Naive thymus-derived CD4-positive, alpha-beta T cell (primary cell): ENCODE results near the gene CPPED1. TPM values are rescaled to one million over a fixed set of nuclear protein-coding genes. Genes with fewer than 3 reads are reported as not detected.

Experiments used
- ATAC-seq: fragments of 150-1000 bp; cut with Tn5 transposase; 2 replicates; pipeline ENCODE4 v1.10.0; 2021; ENCODE audit warnings: mild to moderate bottlenecking, moderate library complexity
- CTCF ChIA-PET: fragments of 350-600 bp; sonication (Branson Sonifier 250); formaldehyde crosslinking; loops from one replicate; lab custom pipeline; 2021; ENCODE audit warnings: antibody characterized with exemption; lab: Charles Lee
- POLR2A ChIA-PET: fragments of 350-600 bp; sonication (Branson Sonifier 250); formaldehyde crosslinking; loops from one replicate; lab custom pipeline; 2021; ENCODE audit warnings: antibody characterized with exemption, inconsistent platforms; lab: Charles Lee
- DNase-seq, 9 donors: peaks; one replicate each; pipeline versions ENCODE4 v3.0.0 to v3.0.0-alpha.2; 2020 to 2022; ENCODE audit warnings: mixed read lengths in 1 of 9
- H3K27ac ChIP-seq: one replicate; pipeline ENCODE4 v1.7.0; 2013; ENCODE audit warnings: mild to moderate bottlenecking, low read depth, low read length, moderate library complexity
- H3K27me3 ChIP-seq, 2 donors: one replicate each; pipeline ENCODE4 v1.7.0; 2013; ENCODE audit warnings: low read length in 2 of 2, mild to moderate bottlenecking in 2 of 2, moderate library complexity in 2 of 2; ENCODE audit not compliant: control insufficient read depth in 2 of 2, insufficient read depth in 2 of 2
- H3K36me3 ChIP-seq, 3 experiments: 1 replicate in 2 of 3; 2 replicates in 1 of 3; pipeline ENCODE4 v1.7.0; 2013; ENCODE audit warnings: low read length in 3 of 3, mild to moderate bottlenecking in 3 of 3, moderate library complexity in 1 of 3; ENCODE audit not compliant: insufficient read depth in 3 of 3, control insufficient read depth in 2 of 3
- H3K4me1 ChIP-seq, 2 donors: one replicate each; pipeline ENCODE4 v1.7.0; 2013; ENCODE audit warnings: low read length in 2 of 2, mild to moderate bottlenecking in 2 of 2, moderate library complexity in 1 of 2; ENCODE audit not compliant: control insufficient read depth in 2 of 2, insufficient read depth in 2 of 2
- H3K4me3 ChIP-seq: 2 replicates; pipeline ENCODE4 v1.7.0; 2013; ENCODE audit warnings: mild to moderate bottlenecking, low read length
- H3K9me3 ChIP-seq, 3 experiments: 1 replicate in 2 of 3; 2 replicates in 1 of 3; pipeline ENCODE4 v1.7.0; 2013; ENCODE audit warnings: low read length in 3 of 3; ENCODE audit not compliant: control insufficient read depth in 2 of 3
- H3K27ac Mint-ChIP-seq, 9 donors: one replicate each; pipeline ENCODE4 v1.8.0; 2020 to 2022; ENCODE audit warnings: mixed read lengths in 9 of 9, mild to moderate bottlenecking in 8 of 9, moderate library complexity in 5 of 9, inconsistent platforms in 2 of 9
- H3K27me3 Mint-ChIP-seq, 5 donors: one replicate each; pipeline ENCODE4 v1.8.0; 2021 to 2022; ENCODE audit warnings: mixed read lengths in 5 of 5, mild to moderate bottlenecking in 1 of 5
- H3K36me3 Mint-ChIP-seq, 5 donors: one replicate each; pipeline ENCODE4 v1.8.0; 2020 to 2022; ENCODE audit warnings: mixed read lengths in 5 of 5, mild to moderate bottlenecking in 3 of 5, inconsistent platforms in 1 of 5
- H3K4me1 Mint-ChIP-seq, 7 donors: one replicate each; pipeline ENCODE4 v1.8.0; 2020 to 2022; ENCODE audit warnings: mixed read lengths in 7 of 7, mild to moderate bottlenecking in 3 of 7, inconsistent platforms in 1 of 7
- H3K4me3 Mint-ChIP-seq, 10 donors: one replicate each; pipeline ENCODE4 v1.8.0; 2020 to 2022; ENCODE audit warnings: mild to moderate bottlenecking in 10 of 10, mixed read lengths in 10 of 10, moderate library complexity in 6 of 10, inconsistent platforms in 2 of 10
- H3K9me3 Mint-ChIP-seq, 11 donors: one replicate each; pipeline ENCODE4 v1.8.0; 2020 to 2022; ENCODE audit warnings: mixed read lengths in 11 of 11, mild to moderate bottlenecking in 4 of 11, inconsistent platforms in 1 of 11, moderate library complexity in 1 of 11
- intact Hi-C, 2 donors: fragments of 100-400 bp; cut with micrococcal nuclease; formaldehyde crosslinking; loops; one replicate each; pipeline ENCODE4 v1.15.1; 2023
- polyA plus RNA-seq, 2 donors: library from polyadenylated mRNA; unstranded; fragments of 300-500 nt; fragmentation: Illumina TruSeq; gene quantifications; one replicate each; pipeline ENCODE4 v1.2.3, GENCODE V29; 2021
- total RNA-seq, 6 experiments: library from RNA in 5 of 6; stranded (reverse) in 5 of 6; gene quantifications; 1 replicate in 5 of 6; 2 replicates in 1 of 6; pipeline ENCODE4 v1.2.3 and lab custom pipeline; 2021 to 2026

Gene CPPED1
- total and polyA plus RNA-seq, 7 experiments from 2014 or later, result 2.4 to 56.5 (median 3.8) TPM

DNA sequence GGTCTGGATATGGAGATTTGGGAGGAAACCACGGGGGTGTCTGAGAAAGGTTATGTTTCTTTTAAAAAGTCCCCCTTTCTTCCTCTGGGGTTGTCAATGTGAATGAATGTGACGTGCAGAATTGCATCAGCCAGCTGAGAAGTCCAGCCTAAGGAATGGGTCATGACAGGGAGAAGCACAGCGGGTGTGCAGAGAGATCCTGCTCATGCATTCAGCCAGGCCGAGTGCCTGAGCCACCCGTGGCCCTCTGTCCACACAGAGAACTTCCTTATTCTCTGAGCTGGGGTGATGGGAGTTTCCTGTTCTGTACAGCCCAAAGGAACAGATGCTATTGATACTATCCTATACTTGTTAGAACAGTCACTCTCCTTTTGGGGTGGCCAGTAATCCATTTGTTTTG, 117.9 kb downstream of the CPPED1 start:
- Histone ChIP-seq H3K27ac (no peak overlapping the region), H3K9me3 (no peaks in the 10 kb centered on the region), H3K36me3 (no peaks in the 10 kb centered on the region), H3K4me1 (peaks cover 0 to 9% of the 10 kb centered on the region in 2 donors), H3K27me3 (no peaks in the 10 kb centered on the region), H3K4me3 (no peak overlapping the region)
- Mint-ChIP-seq H3K27ac (no peak overlapping the region), H3K36me3 (peaks cover 0 to 18% (median 9%) of the 10 kb centered on the region in 5 donors), H3K9me3 (peaks cover 0 to 3% (median 0%) of the 10 kb centered on the region in 11 donors), H3K4me1 (peaks cover 6 to 23% (median 13%) of the 10 kb centered on the region in 7 donors), H3K27me3 (no peaks in the 10 kb centered on the region), H3K4me3 (no peak overlapping the region)
- peak; percentile 53 for ATAC-seq
- ChIA-PET CTCF (no interaction called here), POLR2A (no interaction called here)
- intact Hi-C loops, result no loop called here
- no peak for DNase-seq

DNA sequence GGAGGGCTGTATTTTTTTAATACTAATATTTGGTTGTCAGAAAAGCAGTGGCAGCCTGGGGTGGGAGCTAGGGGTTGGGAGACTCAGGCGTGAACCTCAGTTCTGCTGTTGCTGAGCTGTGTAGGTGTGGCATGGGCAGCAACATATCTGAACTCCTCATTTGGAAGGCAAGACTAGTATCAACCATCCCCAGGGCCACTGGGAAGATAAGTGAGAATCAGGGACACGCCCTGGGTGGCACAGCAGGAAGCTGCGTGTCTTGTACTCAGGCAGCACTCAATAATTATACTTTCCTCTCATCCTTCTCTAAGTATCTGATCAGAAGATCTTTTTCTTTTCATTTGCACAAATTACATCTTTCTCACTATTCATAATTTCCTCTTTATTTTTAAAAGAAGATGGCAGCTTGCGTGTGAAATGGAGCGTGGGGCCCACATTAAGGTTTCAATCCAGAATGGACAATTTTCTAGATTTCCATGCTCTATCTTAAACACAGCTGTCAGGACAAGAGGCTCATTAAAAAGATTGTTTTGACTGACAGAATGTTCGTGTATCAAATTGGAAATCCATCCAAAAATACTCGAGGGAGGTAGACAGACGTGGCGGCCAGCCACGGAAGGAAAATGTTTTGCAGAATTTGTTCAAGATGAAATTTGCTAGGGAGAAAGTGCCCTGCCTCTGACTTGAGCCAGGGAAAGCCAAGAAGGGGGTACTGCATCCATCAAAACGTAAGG, 121.1 kb downstream of the CPPED1 start:
- Mint-ChIP-seq H3K36me3 (peaks cover 0 to 19% (median 5%) of the 10 kb centered on the region in 5 donors), H3K27me3 (no peaks in the 10 kb centered on the region), H3K27ac (no peak overlapping the region), H3K4me3 (no peak overlapping the region), H3K4me1 (peaks cover 4 to 9% (median 6%) of the 10 kb centered on the region in 7 donors), H3K9me3 (peaks cover 0 to 6% (median 0%) of the 10 kb centered on the region in 11 donors)
- Histone ChIP-seq H3K27me3 (no peaks in the 10 kb centered on the region), H3K27ac (no peak overlapping the region), H3K4me3 (no peak overlapping the region), H3K9me3 (no peaks in the 10 kb centered on the region), H3K36me3 (no peaks in the 10 kb centered on the region), H3K4me1 (peaks cover 0 to 2% of the 10 kb centered on the region in 2 donors)
- no peak for ATAC-seq
- ChIA-PET POLR2A (no interaction called here), CTCF (no interaction called here)
- no peak for DNase-seq
- intact Hi-C loops, result no loop called here

DNA sequence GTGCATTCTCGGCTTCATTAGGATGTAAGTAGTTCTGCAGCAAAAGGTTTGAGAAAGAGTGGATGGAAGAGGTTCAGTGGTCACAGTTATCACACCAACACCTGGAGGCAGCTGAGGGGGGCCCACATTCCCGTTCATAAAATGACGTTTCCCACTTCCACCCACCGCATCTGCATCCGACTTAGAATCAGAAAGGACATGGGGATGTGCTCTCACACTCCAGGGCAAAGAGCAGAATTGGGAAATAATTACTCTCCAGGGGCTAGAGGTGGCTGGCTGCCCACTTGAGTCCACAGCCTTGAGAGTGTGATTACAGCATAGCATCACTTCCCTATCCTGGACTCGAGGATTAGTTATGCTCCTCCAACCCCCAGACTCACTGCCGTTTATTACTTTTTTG, 122.0 kb downstream of the CPPED1 start:
- H3K9me3 ChIP-seq, result no peaks in the 10 kb centered on the region
- no peaks in the 10 kb centered on the region for H3K27me3 Mint-ChIP-seq
- no peak overlapping the region for H3K27ac ChIP-seq
- H3K4me1 ChIP-seq, result peaks cover 0 to 10% of the 10 kb centered on the region in 2 donors
- H3K9me3 Mint-ChIP-seq, result peaks cover 0 to 6% (median 0%) of the 10 kb centered on the region in 11 donors
- no peaks in the 10 kb centered on the region for H3K27me3 ChIP-seq
- no peaks in the 10 kb centered on the region for H3K36me3 ChIP-seq
- H3K4me1 Mint-ChIP-seq, result peaks cover 11 to 19% (median 15%) of the 10 kb centered on the region in 7 donors
- ATAC-seq (no peak), DNase-seq (no peak)
- CTCF ChIA-PET, result no interaction called here
- no peak overlapping the region for H3K4me3 Mint-ChIP-seq
- no peak overlapping the region for H3K27ac Mint-ChIP-seq
- intact Hi-C loops, result no loop called here
- peaks cover 0 to 19% (median 5%) of the 10 kb centered on the region in 5 donors for H3K36me3 Mint-ChIP-seq
- POLR2A ChIA-PET, result no interaction called here
- no peak overlapping the region for H3K4me3 ChIP-seq

DNA sequence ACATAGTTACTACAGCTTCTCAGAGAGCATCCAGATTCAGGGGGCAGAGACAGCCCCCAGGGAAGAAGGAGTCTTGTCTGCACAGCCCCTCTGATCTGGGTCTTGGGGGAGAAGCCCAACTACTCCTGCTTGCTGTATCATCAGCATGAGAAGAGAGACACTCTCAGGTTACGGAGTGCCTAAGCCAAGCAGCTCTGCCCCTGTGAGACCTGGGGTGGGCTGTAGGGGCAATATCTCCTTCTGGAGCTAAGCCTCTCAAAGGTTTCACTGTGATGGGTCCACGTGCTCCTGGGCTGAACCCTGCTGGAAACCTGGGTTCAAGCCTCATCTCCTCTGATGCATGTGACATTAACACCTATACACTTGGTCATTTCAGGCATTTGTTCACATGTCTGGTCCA, 123.2 kb downstream of the CPPED1 start:
- intact Hi-C loops, result no loop called here
- Histone ChIP-seq H3K4me3 (no peak overlapping the region), H3K36me3 (no peaks in the 10 kb centered on the region), H3K27me3 (no peaks in the 10 kb centered on the region), H3K9me3 (no peaks in the 10 kb centered on the region), H3K27ac (no peak overlapping the region), H3K4me1 (peaks cover 0 to 10% of the 10 kb centered on the region in 2 donors)
- Mint-ChIP-seq H3K36me3 (peaks cover 0 to 20% (median 5%) of the 10 kb centered on the region in 5 donors), H3K27me3 (no peaks in the 10 kb centered on the region), H3K27ac (no peak overlapping the region), H3K9me3 (peaks cover 0 to 6% (median 0%) of the 10 kb centered on the region in 11 donors), H3K4me3 (no peak overlapping the region), H3K4me1 (peaks cover 12 to 23% (median 16%) of the 10 kb centered on the region in 7 donors)
- ChIA-PET POLR2A (no interaction called here), CTCF (no interaction called here)
- DNase-seq (no peak), ATAC-seq (no peak)

DNA sequence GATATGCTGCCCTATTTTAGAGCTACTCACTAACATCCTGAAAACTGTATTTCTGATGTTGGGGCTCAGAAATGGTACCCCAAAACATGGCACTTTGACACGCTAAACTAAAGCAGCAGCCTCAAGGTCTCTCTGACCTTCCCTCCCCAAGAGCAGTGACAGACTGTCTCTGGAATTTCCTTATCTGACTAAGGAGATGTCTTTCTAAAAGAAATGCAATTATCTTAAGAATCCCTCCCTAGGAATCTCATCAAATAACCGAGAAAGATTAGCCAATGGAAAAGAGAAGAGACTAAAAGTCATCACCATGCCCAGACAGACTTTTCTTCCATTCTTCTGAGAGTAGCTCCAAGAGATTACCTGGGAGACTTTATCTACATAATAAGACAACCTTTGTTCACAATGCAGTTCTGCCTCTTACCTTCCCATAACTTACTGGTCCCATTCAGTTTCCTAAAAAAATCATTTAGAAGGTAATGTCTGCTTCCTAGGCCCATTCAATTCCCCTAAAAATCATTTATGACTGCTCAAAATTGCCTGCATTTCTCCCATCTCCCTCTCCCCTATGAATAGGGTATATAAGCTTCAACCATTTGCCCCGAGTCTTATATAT, 123.9 kb downstream of the CPPED1 start:
- POLR2A ChIA-PET, result no interaction called here

DNA sequence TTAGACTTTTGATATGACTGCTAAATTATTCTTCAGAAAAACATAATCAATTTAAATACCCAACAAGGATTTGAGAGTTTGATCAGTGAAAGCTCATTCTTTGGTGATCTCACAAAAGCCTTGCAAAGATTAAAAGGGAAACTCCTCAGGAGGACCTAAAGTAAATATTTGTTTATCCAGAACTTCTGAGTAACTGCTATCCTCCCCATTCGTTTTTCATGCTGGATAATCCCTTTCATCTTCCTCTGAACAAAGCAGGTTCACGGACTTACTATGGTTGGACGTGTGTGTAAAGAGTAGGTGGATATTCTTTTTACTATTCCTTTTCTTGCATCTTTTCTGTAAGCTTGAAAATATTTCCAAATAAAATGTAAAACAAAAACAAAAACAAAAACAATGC, 124.7 kb downstream of the CPPED1 start:
- ATAC-seq (no peak), DNase-seq (no peak)
- no peaks in the 10 kb centered on the region for H3K27me3 ChIP-seq
- H3K4me1 Mint-ChIP-seq, result peaks cover 12 to 24% (median 16%) of the 10 kb centered on the region in 7 donors
- H3K4me1 ChIP-seq, result peaks cover 0 to 10% of the 10 kb centered on the region in 2 donors
- intact Hi-C loops, result no loop called here
- H3K27ac ChIP-seq, result no peak overlapping the region
- POLR2A ChIA-PET, result no interaction called here
- peaks cover 0 to 18% (median 4%) of the 10 kb centered on the region in 5 donors for H3K36me3 Mint-ChIP-seq
- no peaks in the 10 kb centered on the region for H3K9me3 ChIP-seq
- H3K27me3 Mint-ChIP-seq, result no peaks in the 10 kb centered on the region
- H3K27ac Mint-ChIP-seq, result no peak overlapping the region
- H3K9me3 Mint-ChIP-seq, result peaks cover 0 to 6% (median 0%) of the 10 kb centered on the region in 11 donors
- CTCF ChIA-PET, result interaction anchor here (0.6 kb wide), 1 partner anchor 1037 kb away, joined by 3 read pairs; no protein-coding TSS in a partner anchor
- H3K36me3 ChIP-seq, result no peaks in the 10 kb centered on the region
- no peak overlapping the region for H3K4me3 ChIP-seq
- H3K4me3 Mint-ChIP-seq, result no peak overlapping the region

More for the DNA sequence above, 123.9 kb downstream of the CPPED1 start:
- Mint-ChIP-seq H3K4me1 (peaks cover 12 to 24% (median 16%) of the 10 kb centered on the region in 7 donors), H3K9me3 (peaks cover 0 to 6% (median 0%) of the 10 kb centered on the region in 11 donors), H3K27ac (no peak overlapping the region), H3K27me3 (no peaks in the 10 kb centered on the region), H3K36me3 (peaks cover 0 to 24% (median 5%) of the 10 kb centered on the region in 5 donors), H3K4me3 (no peak overlapping the region)
- CTCF ChIA-PET, result interaction anchor here (0.6 kb wide), 1 partner anchor 1038 kb away, joined by 3 read pairs; no protein-coding TSS in a partner anchor
- DNase-seq (no peak), ATAC-seq (no peak)
- Histone ChIP-seq H3K36me3 (no peaks in the 10 kb centered on the region), H3K4me3 (no peak overlapping the region), H3K27me3 (no peaks in the 10 kb centered on the region), H3K9me3 (no peaks in the 10 kb centered on the region), H3K27ac (no peak overlapping the region), H3K4me1 (peaks cover 0 to 10% of the 10 kb centered on the region in 2 donors)
- intact Hi-C loops, result no loop called here
